K562 (cell line): ENCODE data around the gene PTPN12. TPM values are rescaled to one million over a fixed set of nuclear protein-coding genes. Genes with fewer than 3 reads are reported as not detected.

ENCODE experiments used
- ATAC-seq: fragments of 200-7000 bp; cut with Tn5 transposase; 3 replicates; pipeline ENCODE4 v1.9.1; 2020; ENCODE audit warnings: moderate library complexity
- BruUV-seq: library from RNA; stranded (reverse); fragments of 400-500 nt; replicated peaks from 2 replicates; lab custom pipeline; 2021; lab: Mats Ljungman, UMichigan
- CTCF ChIA-PET: fragments of 300-600 bp; formaldehyde crosslinking; extraction: SDS; loops from one replicate; lab custom pipeline; 2021; ENCODE audit warnings: low intra/inter-chr PET ratio; lab: Yijun Ruan, JAX
- POLR2A ChIA-PET: fragments of 300-600, 350-650 bp; sonication (Branson Sonifier 250); formaldehyde crosslinking; extraction: SDS; loops from one replicate; lab custom pipeline; 2021; ENCODE audit warnings: antibody characterized with exemption, inconsistent platforms; lab: Yijun Ruan, JAX
- DNase-seq, 4 experiments: peaks; one replicate each; pipeline versions ENCODE4 v3.0.0 to v3.0.0-alpha.2; 2011 to 2018; ENCODE audit warnings: low spot score in 3 of 4, mixed read lengths in 3 of 4; ENCODE audit errors: extremely low read depth in 1 of 4
- FAIRE-seq: peaks from 2 replicates; lab custom pipeline; 2011; peaks lifted over from hg19 to GRCh38; lab: Jason Lieb, UNC
- H2AFZ ChIP-seq: 2 replicates; pipeline ENCODE4 v1.6.0; 2011; ENCODE audit warnings: low read depth, low read length, control low read depth, inconsistent platforms
- H3K27ac ChIP-seq: fragments of 200-600 bp; 3 replicates; pipeline ENCODE4 v1.8.0; 2011; ENCODE audit warnings: low read depth, mild to moderate bottlenecking, control low read depth, inconsistent platforms, low read length, moderate library complexity, mixed read lengths; ENCODE audit errors: extremely low read depth
- H3K27me3 ChIP-seq, 2 experiments: fragments of 300-600 bp in 1 of 2; 2 replicates in 1 of 2; 3 replicates in 1 of 2; pipeline versions ENCODE4 v1.6.0 to v1.8.0; 2011; ENCODE audit warnings: inconsistent platforms in 2 of 2, low read length in 2 of 2, mild to moderate bottlenecking in 1 of 2, mixed read lengths in 1 of 2, moderate library complexity in 1 of 2; ENCODE audit not compliant: control insufficient read depth in 2 of 2, insufficient read depth in 2 of 2
- H3K36me3 ChIP-seq: fragments of 300-600 bp; 3 replicates; pipeline ENCODE4 v1.8.0; 2011; ENCODE audit warnings: mild to moderate bottlenecking, low read length, inconsistent platforms; ENCODE audit not compliant: control insufficient read depth, insufficient read depth
- H3K4me1 ChIP-seq, 2 experiments: fragments of 200-600 bp in 1 of 2; replicated peaks in 1 of 2; 2 replicates in 1 of 2; 3 replicates in 1 of 2; pipeline versions ENCODE4 v1.5.1 to v1.8.0; 2011; ENCODE audit warnings: inconsistent platforms in 2 of 2, low read length in 2 of 2, mild to moderate bottlenecking in 1 of 2, mixed read lengths in 1 of 2, moderate library complexity in 1 of 2; ENCODE audit not compliant: control insufficient read depth in 2 of 2, insufficient read depth in 2 of 2
- H3K4me2 ChIP-seq: 2 replicates; pipeline ENCODE4 v1.6.1; 2011; ENCODE audit warnings: low read length, control low read depth, inconsistent platforms, mixed read lengths; ENCODE audit not compliant: insufficient read depth
- H3K4me3 ChIP-seq: fragments of 200-600 bp; sonication (generic), shearing (Covaris generic); 2 replicates; pipeline ENCODE4 v1.5.1; 2016; ENCODE audit warnings: control low read depth, inconsistent platforms
- H3K79me2 ChIP-seq: fragments of 200-600 bp; 3 replicates; pipeline ENCODE4 v1.8.0; 2011; ENCODE audit warnings: low read length, inconsistent platforms; ENCODE audit not compliant: control insufficient read depth, insufficient read depth
- H3K9ac ChIP-seq, 2 experiments: 2 replicates each; pipeline versions ENCODE4 v1.6.0 to v1.6.1; 2011; ENCODE audit warnings: low read depth in 2 of 2, low read length in 2 of 2, control low read depth in 1 of 2, inconsistent platforms in 1 of 2, mild to moderate bottlenecking in 1 of 2, mixed read lengths in 1 of 2; ENCODE audit not compliant: insufficient read depth in 1 of 2
- H3K9me1 ChIP-seq: one replicate; pipeline ENCODE4 v1.6.0; 2011; ENCODE audit warnings: inconsistent platforms, mild to moderate bottlenecking, low read length, moderate library complexity; ENCODE audit not compliant: control insufficient read depth, insufficient read depth
- H3K9me3 ChIP-seq: replicated peaks from 2 replicates; pipeline ENCODE4 v1.5.1; 2011; ENCODE audit warnings: low read depth, low read length, inconsistent platforms; ENCODE audit not compliant: control insufficient read depth, insufficient read depth
- H4K20me1 ChIP-seq: replicated peaks from 2 replicates; pipeline ENCODE4 v1.6.1; 2011; ENCODE audit warnings: low read length, inconsistent platforms, mixed read lengths; ENCODE audit not compliant: control insufficient read depth, insufficient read depth
- ATF4 ChIP-seq: fragments of 450-650 bp; formaldehyde crosslinking; IDR thresholded peaks from 2 replicates; pipeline ENCODE4 v1.4.0; 2022; ENCODE audit warnings: mild to moderate bottlenecking, moderate library complexity
- BRF2 ChIP-seq: IDR thresholded peaks from 3 replicates; pipeline ENCODE4 v1.6.1; 2011; ENCODE audit warnings: borderline replicate concordance, mild to moderate bottlenecking; ENCODE audit not compliant: insufficient read length, insufficient read depth
- HNRNPL ChIP-seq: fragments of 200-400 bp; formaldehyde crosslinking; IDR thresholded peaks from 2 replicates; pipeline ENCODE4 v1.6.1; 2017; ENCODE audit warnings: low read depth, mild to moderate bottlenecking, low read length
- KAT2B ChIP-seq: IDR thresholded peaks from one replicate; pipeline ENCODE4 v1.6.1; 2012; ENCODE audit warnings: low read depth, mild to moderate bottlenecking, control low read depth, inconsistent platforms, low read length, moderate library complexity
- KDM5B ChIP-seq: fragments of 200-600 bp; sonication (generic); IDR thresholded peaks from 2 replicates; pipeline ENCODE4 v1.6.1; 2012; ENCODE audit warnings: low read depth, mild to moderate bottlenecking, moderate library complexity, low read length, control low read depth, inconsistent platforms; ENCODE audit not compliant: insufficient replicate concordance
- MLLT1 ChIP-seq, 2 experiments: fragments of 450-650 bp; IDR thresholded peaks; 2 replicates each; pipeline ENCODE4 v1.6.1; 2016
- PHF20 ChIP-seq: fragments of 450-650 bp; IDR thresholded peaks from 2 replicates; pipeline ENCODE4 v1.6.1; 2018; ENCODE audit not compliant: partially characterized antibody
- RBM15 ChIP-seq: fragments of 200-400 bp; formaldehyde crosslinking; IDR thresholded peaks from 2 replicates; pipeline ENCODE4 v1.6.1; 2018; ENCODE audit warnings: mild to moderate bottlenecking, low read length, moderate library complexity; ENCODE audit not compliant: insufficient read depth
- ZBTB34 ChIP-seq: fragments of 250-450 bp; sonication (Bioruptor Pico); IDR thresholded peaks from 2 replicates; pipeline ENCODE4 v1.8.0; 2021; ENCODE audit warnings: mild to moderate bottlenecking, moderate library complexity
- in situ Hi-C: fragments of 300-500 bp; cut with MboI; formaldehyde crosslinking; loops from 4 replicates; pipeline ENCODE4 v1.15.0; 2018; ENCODE audit warnings: inconsistent platforms, mixed read lengths
- intact Hi-C: fragments of 100-400 bp; cut with micrococcal nuclease; formaldehyde crosslinking; loops from 2 replicates; pipeline ENCODE4 v1.14.2; 2022
- polyA plus RNA-seq, 8 experiments: library from polyadenylated mRNA; depleted of rRNA in 4 of 8; stranded (reverse) in 5 of 8; unstranded in 3 of 8; fragments of >200 nt; fragmentation: Nextera tagmentation in 2 of 8; fragmentation: Illumina TruSeq in 1 of 8; extraction: Ambion mirVana in 2 of 8; extraction: Trizol in 1 of 8; gene quantifications; 2 replicates each; pipeline versions ENCODE4 v1.2.1 to v1.2.3, GENCODE V29; 2011 to 2014; ENCODE audit warnings: inconsistent platforms in 1 of 8, missing spikeins in 1 of 8
- total RNA-seq, 7 experiments: library from RNA; depleted of rRNA in 6 of 7; stranded (reverse); fragments of >200 nt in 6 of 7; fragmentation: Illumina TruSeq in 2 of 7; extraction: Trizol in 2 of 7; gene quantifications; 2 replicates each; pipeline versions ENCODE4 v1.2.1 to v1.2.3, GENCODE V29; 2011 to 2021; ENCODE audit warnings: low replicate concordance in 1 of 7

The PTPN12 gene
- total and polyA plus RNA-seq, 9 of the 15 experiments (the other 6 are each of a cell fraction or from before 2014, with no cell fraction given): 15.3 to 79.8 (median 26.6) TPM

GRCh38 chr7:77600952-77601351 lies 63.9 kb downstream of the PTPN12 start (continued):
- TF ChIP-seq MLLT1 (IDR thresholded peaks at IDR 0.05): no peak
- TF ChIP-seq ATF4 (CRISPR knock-in tag): no peak
- no peak for TF ChIP-seq KAT2B

- in situ Hi-C loops (no loop called here), intact Hi-C loops (no loop called here)
- no TSS peak for BruUV-seq
- no peaks in the 10 kb centered on the region for H3K9me1 ChIP-seq
- POLR2A ChIA-PET: no interaction called here
- no peak overlapping the region for H3K4me3 ChIP-seq
- no peak for FAIRE-seq
- H3K9ac ChIP-seq: no peak overlapping the region
- TF ChIP-seq RBM15: no peak
- no peak for TF ChIP-seq PHF20
- no peak for TF ChIP-seq HNRNPL
- TF ChIP-seq BRF2: no peak
- no peak for TF ChIP-seq KDM5B
- TF ChIP-seq ZBTB34: no peak
- ATAC-seq: no peak; the same call in 2 of the 3 replicates
- H3K27me3 ChIP-seq: no peaks in the 10 kb centered on the region
- no peaks in the 10 kb centered on the region for H3K4me1 ChIP-seq
- H2AFZ ChIP-seq: no peak overlapping the region
- H3K79me2 ChIP-seq: no peaks in the 10 kb centered on the region
- H3K27ac ChIP-seq: no peak overlapping the region
- no peak overlapping the region for H3K4me2 ChIP-seq
- CTCF ChIA-PET: no interaction called here
- no peaks in the 10 kb centered on the region for H3K9me3 ChIP-seq
- H3K36me3 ChIP-seq: peaks cover 38% of the 10 kb centered on the region; the same call in 1 of the 3 replicates
- H4K20me1 ChIP-seq: no peaks in the 10 kb centered on the region
- no peak for DNase-seq
Observed at GRCh38 chr7:77606562-77606961, 69.5 kb downstream of the PTPN12 start.
